NCI-H510A (cell line): Measurements from ENCODE around the gene SCLT1.
A peak's percentile ranks its signal among the peaks of the same experiment; 100 is the strongest.
"Not testable (repeated sequence)": the region's sequence is repeated elsewhere in the genome, so short reads cannot be mapped to it uniquely, and the experiment has no call there.

Experiments
- DNase-seq: peaks from one replicate; lab custom pipeline; 2025; lab: John Stamatoyannopoulos, UW

The SCLT1 gene

DNA sequence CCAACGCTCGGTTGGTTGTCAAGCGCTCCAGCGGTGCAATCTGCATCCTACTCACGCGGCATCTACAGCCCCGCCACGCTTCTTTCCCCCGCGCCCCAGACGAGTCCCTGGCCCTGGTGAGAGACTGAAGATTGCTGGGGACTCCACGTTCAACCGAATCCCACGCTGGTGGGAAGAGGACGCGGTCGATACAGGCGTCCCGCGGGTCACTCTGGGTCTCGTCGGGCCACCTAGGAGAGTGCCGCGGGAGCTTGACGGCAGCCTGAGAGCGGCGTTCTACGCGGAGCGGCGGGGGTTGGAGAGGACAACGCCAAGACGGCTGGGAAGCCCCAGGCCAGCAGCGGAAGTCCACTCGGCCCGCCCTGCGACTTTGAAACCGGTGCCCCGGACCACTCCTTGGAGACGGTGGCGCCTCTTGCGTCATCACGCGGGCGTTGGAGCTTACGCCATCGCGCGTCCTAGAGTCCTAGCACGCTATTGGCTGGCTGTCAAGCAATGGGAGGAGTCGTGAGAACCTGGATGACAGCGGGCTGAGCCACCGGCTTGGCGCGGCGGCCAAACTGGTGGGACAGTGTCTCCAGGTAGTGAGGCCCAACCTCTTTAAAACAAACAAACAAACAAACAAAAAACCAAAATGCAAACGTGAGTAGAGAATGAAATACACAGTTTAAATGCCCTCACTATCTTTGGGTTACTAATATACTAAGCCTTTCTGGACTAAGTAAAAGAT is at the start of gene SCLT1:
Gene SCLT1 (minus strand): TSS at position 349 of the 730 bp plus-strand sequence. CDS start 436 bp downstream, outside the sequence.
- peak; percentile 89 for DNase-seq

DNA sequence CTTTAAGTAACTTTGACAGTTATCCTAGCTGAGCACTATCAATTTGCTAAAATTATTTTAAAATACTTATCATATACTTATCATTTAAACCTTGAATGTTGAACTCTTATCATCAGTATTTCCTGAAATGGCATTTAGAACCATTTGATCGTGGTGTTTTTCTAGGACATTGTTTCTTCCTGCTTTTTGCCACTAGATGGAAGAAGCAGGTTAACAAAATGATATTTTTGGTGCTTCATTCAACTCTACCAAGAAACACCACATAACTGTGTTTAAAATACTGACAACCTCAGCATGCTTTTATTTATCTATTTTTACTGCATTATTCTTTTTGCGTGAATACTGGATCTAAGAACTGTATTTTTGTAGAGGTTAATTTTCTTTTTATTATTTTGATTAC is 47.2 kb upstream of the SCLT1 start:
- DNase-seq: no peak

DNA sequence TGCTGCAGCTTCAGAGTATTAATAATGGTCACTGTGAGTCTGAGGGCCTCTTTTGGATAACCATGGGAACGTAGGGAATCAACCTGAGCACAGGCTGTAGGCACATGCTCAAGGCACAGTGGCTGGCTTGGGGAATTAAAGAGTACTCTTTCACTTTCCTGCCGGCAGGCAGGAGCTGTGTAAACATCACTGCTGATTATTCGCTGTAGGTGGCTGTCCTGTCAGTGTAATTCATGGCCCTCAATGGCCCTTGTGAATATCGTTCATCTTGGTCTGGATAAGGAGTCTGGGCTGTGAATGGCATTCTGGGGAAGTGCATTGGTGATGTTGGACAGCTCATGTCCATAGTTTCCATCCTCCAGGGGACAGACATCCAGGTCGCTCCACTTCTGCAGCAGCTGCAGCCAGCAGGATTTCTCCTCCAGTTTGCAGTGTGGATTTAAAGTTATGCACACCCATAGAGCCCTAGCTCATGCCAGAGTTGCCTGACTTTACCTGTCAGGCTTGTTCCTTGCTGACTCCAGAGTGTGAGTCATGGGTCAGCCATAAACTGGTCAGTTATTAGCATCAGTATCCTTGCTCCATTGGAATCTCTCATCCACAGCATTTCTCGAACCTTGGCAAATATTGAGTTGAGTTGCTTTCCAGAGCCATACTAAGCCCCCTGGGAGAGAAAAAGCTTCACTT is 45.6 kb upstream of the SCLT1 start:
- DNase-seq: peak; percentile 38

DNA sequence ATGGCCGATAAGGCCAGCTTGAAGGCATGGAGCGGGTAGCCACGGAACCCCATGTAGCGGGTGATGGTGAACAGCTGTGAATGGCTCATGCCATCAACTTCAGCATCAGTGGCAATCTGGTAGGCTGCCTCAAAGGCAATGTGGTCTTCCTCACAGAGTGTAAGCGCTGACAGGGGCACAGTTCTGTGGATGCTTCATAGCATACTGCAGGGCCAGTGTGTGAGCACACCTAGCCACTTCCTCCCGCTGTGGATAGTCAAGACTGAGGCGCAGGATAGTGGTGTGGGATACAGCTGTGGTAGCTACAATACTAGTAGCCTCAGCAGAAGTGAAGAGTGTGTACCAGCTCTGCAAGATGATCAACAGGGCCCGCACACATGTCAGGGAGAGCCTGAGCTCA is 43.1 kb upstream of the SCLT1 start:
- DNase-seq: no peak

- DNase-seq: no peak
Measured at GRCh38 chr4:129131343-129131742, 38.0 kb upstream of the SCLT1 start.

GRCh38 chr4:129129143-129129542 is 35.8 kb upstream of the SCLT1 start:
- DNase-seq: no peak

DNA sequence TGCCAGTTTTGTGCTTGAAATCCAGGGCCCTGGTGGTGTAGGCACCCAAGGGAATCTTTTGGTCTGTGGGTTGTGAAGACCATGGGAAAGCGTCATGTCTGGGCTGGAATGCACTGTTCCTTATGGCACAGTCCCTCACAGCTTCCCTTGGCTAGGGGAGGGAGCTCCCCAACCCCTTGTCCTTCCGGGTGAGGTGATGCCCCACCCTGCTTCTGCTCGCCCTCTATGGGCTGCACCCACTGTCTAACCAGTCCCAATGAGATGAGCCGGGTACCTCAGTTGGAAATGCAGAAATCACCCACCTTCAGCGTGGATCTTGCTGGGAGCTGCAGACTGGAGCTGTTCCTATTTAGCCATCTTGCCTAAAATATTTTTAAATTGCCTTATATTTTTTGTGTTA is 33.3 kb upstream of the SCLT1 start:
- DNase-seq: not testable (repeated sequence)

- no peak for DNase-seq
Measured at GRCh38 chr4:129117705-129118104, 24.4 kb upstream of the SCLT1 start.

GRCh38 chr4:129113919-129114318 is 20.6 kb upstream of the SCLT1 start:
- no peak for DNase-seq

- DNase-seq: no peak
Measured at GRCh38 chr4:129113434-129113833, 20.1 kb upstream of the SCLT1 start.

GRCh38 chr4:129111919-129112318 is 18.6 kb upstream of the SCLT1 start:
- DNase-seq: no peak

- no peak for DNase-seq
Measured at GRCh38 chr4:129110931-129111330, 17.6 kb upstream of the SCLT1 start.

DNA sequence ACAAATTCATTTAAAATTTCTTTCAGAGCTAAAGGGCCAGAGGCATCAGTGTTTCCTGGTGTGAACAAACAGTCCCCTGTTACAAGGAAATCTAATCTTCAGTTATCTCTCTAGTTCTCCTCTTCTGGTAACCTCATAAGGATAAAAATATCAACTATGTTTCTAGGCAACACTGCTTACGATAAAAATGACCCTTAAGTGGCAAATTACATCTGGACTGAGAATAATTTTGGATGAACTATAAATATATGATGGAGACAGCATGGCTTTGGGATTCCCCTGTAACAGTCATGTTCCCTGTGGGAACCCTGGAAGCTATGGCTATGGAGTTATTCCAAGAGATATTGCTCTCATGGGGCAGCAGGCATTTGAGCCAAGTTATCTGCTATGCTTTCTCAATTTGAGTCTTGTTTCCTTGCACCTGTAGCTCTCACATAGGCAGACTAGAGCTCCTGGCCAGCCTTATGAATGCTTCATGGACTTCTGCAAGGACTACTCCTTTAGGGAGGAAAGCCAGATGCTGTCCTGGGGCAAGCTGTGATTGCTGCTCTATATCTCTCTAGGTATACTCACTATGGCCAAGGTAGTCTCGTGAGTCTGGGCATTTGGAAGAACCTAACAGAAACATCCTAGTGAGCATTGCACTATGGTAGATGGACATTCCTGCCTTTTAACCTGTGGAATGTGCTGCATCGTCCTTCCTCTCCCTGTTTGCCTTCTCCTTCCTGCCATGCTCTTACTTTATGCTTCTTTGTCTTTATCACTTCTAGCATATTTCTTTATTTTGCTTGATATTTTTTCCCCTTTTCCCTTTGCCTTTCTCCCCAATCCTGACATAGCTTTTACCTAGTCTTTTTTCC is 16.9 kb upstream of the SCLT1 start:
- no peak for DNase-seq

DNA sequence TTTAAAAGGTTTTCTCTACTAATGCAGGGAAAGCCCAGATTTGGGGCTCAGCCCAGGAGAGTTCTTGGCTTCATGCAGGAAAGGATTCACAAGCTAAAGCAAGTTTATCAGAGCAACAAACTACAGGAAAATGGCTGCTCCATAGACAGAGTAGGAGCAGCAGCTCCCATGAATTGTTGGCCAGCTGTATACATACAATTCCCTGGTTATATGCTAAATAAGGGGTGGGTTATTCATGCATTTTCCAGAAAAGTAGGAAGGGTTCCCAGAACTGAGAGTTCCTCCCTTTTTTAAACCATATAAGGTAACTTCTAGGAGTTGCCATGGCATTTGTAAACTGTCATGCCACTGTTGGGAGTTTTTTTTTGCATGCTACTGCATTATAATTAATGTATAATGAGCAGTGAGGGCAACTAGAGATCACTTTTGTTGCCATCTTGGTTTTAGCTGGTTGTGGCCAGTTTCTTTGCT is 5.2 kb upstream of the SCLT1 start:
- DNase-seq: no peak

DNA sequence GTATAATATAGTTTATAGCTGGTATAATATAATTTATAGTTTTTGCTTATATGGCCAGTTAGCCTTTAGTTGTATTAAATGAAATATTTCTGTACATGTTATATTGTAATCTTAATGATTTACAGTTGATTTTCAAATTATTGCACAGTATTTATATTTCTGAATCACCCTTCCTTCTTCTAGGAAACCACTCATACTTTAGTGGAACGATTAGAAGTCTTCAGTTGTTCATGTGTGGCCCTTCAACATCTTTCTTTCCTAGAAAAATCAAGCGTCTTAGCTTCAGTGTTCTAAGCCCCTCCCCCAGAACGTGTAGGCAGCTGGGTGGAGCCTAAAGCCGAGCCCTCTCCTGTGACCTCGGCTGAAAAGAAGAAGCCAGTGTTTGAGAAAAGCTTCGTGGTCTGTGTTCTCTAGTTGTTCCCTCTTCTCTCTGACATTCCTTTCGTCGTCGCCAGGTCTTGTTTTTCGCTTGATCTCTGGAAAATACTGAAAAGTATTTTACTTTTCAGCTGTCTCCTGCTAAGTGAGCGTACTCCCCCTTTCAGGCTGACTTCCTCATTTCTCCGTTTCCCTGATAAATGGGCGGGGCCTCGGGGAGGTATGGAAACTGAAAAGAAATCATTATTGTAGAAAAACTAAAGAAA is 2.6 kb upstream of the SCLT1 start, which contains the start of gene C4orf33:
Gene C4orf33 (plus strand): TSS at position 342 of the 644 bp plus-strand sequence. CDS start 6,459 bp downstream, outside the sequence.
- DNase-seq: peak; percentile 29

GRCh38 chr4:129094347-129094746 is 1.0 kb upstream of the SCLT1 start:
- DNase-seq: no peak

GRCh38 chr4:129092631-129093190 is 628 bp downstream of the SCLT1 start:
- no peak for DNase-seq

DNA sequence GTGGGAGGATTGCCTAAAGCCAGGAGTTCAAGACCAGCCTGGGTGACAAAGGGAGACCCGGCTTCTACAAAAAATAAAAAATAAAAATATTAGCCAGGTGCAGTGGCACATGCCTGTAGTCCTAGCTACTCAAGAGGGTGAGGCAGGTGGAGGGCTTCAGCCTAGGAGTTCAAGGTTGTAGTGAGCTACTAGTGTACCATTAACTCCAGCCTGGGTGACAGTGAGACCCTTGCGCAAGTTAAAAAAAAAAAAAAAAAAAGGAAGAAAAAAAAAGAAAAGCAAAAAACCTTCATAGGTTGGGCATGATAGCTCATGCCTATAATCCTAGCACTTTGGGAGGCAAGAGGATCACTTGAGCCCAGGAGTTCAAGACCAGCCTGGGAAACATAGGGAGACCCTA is 5.8 kb downstream of the SCLT1 start:
- DNase-seq: no peak

DNA sequence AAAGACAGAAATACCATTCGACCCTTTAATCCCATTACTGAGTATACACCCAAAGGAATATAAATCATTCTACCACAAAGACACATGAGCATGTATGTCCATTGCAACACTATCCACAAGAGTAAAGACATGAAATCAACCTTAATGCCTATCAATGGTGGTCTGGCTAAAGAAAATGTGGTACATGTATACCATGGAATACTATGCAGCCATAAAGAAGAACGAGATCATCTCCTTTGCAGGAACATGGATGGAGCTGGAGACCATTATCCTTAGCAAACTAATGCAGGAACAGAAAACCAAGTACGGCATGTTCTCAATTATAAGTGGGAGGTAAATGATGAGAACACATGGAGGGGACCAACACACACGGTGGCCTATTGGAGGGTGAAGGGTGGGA is 7.9 kb downstream of the SCLT1 start:
- DNase-seq: no peak

DNA sequence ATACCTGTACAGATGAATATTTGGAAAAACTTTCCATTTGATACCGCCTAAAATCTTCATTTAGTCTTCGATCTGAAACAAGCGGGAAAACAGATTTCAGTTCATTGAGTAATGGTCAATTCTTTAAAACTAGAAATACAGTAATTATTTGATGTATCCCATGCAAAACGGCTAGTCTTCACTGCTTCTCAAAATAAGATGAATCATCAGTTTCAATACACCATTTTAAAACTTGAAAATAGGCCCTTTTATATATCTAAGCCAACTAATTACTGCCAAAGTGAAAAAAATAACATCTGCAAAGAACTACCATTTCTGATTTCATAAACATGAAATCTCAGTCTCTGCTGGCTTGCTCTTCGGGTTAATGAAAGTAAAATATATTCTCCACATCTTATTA is 11.0 kb downstream of the SCLT1 start:
- DNase-seq: no peak

DNA sequence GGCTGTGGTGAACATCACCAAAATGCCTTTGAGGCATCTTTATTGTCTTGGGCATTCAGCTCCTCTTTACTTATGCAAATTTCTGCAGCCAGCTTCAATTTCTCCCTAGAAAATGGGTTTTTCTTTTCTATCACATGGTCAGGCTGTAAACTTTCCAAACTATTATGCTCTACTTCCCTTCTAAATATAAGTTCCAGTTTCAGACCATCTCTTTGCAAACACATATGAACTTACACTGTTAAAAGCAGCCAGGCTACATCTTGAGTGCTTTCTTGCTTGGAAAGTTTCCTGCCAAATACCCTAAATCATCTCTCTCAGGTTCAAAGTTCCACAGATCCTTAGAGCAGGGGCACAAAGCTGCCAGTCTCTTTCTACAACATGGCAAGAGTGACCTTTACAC is 13.2 kb downstream of the SCLT1 start:
- DNase-seq: no peak

GRCh38 chr4:129077326-129077725 is 16.0 kb downstream of the SCLT1 start:
- DNase-seq: no peak
